Spleen (tissue), 7 donors: ENCODE results near the gene NMNAT3.

ENCODE experiments used
- POLR2A ChIP-seq, 3 donors: fragments of 450-650 bp; IDR thresholded peaks; one replicate each; pipeline ENCODE4 v1.5.1; 2017; ENCODE audit warnings: antibody characterized with exemption in 3 of 3, mild to moderate bottlenecking in 1 of 3
- TF ChIP-seq, protein P1 (sequence below), 11 experiments: fragments of 200-600 bp in 7 of 11; fragments of 450-650 bp in 4 of 11; sonication (generic) in 4 of 11; IDR thresholded peaks in 8 of 11; conservative IDR thresholded peaks in 3 of 11; 1 replicate in 7 of 11; 2 replicates in 4 of 11; pipeline versions ENCODE4 v1.4.0 to v1.8.0; 2016 to 2021; ENCODE audit warnings: antibody characterized with exemption in 11 of 11, inconsistent platforms in 4 of 11, mild to moderate bottlenecking in 1 of 11
- donor health status: DM: no; HTN: no; CAD: no; lungs with moderate emphysema.
- donor health status: DM: no; HTN: no; CAD: no.
- donor health status: DM: no; HTN: no; CAD: no.

DNA sequence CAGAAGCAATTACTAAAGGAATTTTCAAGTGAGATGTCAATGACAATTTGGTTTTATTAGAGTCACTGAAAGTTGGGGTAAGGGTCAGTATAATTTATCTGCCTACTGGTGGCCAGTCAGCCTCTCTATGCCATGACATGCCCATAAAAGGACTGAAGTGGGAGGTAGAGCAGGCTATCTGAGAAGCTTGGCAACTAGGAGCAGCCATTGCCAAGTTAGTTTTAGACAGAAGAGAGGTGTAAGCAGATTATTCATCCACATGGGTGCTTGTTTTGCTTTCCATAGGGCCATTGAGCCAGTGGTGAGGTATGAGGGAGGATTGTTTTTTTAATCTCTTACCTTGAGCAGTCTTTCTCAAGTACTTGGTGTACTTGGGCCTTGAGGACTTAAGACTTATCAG lies 130.1 kb downstream of the NMNAT3 start:
- TF ChIP-seq POLR2A (IDR thresholded peaks at IDR 0.05), result no peak
- TF ChIP-seq, protein P1, sequence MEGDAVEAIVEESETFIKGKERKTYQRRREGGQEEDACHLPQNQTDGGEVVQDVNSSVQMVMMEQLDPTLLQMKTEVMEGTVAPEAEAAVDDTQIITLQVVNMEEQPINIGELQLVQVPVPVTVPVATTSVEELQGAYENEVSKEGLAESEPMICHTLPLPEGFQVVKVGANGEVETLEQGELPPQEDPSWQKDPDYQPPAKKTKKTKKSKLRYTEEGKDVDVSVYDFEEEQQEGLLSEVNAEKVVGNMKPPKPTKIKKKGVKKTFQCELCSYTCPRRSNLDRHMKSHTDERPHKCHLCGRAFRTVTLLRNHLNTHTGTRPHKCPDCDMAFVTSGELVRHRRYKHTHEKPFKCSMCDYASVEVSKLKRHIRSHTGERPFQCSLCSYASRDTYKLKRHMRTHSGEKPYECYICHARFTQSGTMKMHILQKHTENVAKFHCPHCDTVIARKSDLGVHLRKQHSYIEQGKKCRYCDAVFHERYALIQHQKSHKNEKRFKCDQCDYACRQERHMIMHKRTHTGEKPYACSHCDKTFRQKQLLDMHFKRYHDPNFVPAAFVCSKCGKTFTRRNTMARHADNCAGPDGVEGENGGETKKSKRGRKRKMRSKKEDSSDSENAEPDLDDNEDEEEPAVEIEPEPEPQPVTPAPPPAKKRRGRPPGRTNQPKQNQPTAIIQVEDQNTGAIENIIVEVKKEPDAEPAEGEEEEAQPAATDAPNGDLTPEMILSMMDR (IDR thresholded peaks at IDR 0.05 in 8 of 11, conservative IDR thresholded peaks at IDR 0.05 in 3 of 11), result no peak
